Left renal pelvis (tissue), 4 donors: ENCODE data around the gene LNX1. TPM values are rescaled to one million over a fixed set of nuclear protein-coding genes. Genes with fewer than 3 reads are reported as not detected.

ENCODE experiments used
- DNase-seq, 4 donors: peaks; one replicate each; pipeline ENCODE4 v3.0.0-alpha.2; 2013; ENCODE audit warnings: low read depth in 4 of 4, low spot score in 3 of 4
- polyA plus RNA-seq, 4 donors: library from polyadenylated mRNA; unstranded; fragments of 120-200 nt; gene quantifications; one replicate each; pipeline ENCODE4 v1.2.1, GENCODE V29; 2013; ENCODE audit not compliant: insufficient read length in 4 of 4

The LNX1 gene
- polyA plus RNA-seq, 4 donors, result 4.4 to 19.4 (median 16.8) TPM

- DNase-seq, result no peak
Measured at GRCh38 chr4:53601251-53601764, 10.0 kb upstream of the LNX1 start.

GRCh38 chr4:53599632-53600031 lies 8.3 kb upstream of the LNX1 start:
- no peak for DNase-seq

- DNase-seq, result no peak
Measured at GRCh38 chr4:53598901-53599300, 7.6 kb upstream of the LNX1 start.

- DNase-seq, result no peak
Measured at GRCh38 chr4:53598483-53598882, 7.2 kb upstream of the LNX1 start.

GRCh38 chr4:53596901-53597300 lies 5.6 kb upstream of the LNX1 start:
- DNase-seq, result no peak

GRCh38 chr4:53595834-53596233 lies 4.5 kb upstream of the LNX1 start:
- DNase-seq, result no peak

GRCh38 chr4:53595204-53595603 lies 3.9 kb upstream of the LNX1 start:
- DNase-seq, result no peak

GRCh38 chr4:53593765-53594164 lies 2.5 kb upstream of the LNX1 start:
- DNase-seq, result no peak

- no peak for DNase-seq
Measured at GRCh38 chr4:53592686-53593501, 1.6 kb upstream of the LNX1 start.

- no peak for DNase-seq
Measured at GRCh38 chr4:53592122-53592521, 836 bp upstream of the LNX1 start.

GRCh38 chr4:53590187-53590586 lies 1.1 kb downstream of the LNX1 start:
- no peak for DNase-seq

GRCh38 chr4:53589511-53589910 lies 1.8 kb downstream of the LNX1 start:
- DNase-seq, result no peak

- DNase-seq, result no peak
Measured at GRCh38 chr4:53587135-53587534, 4.2 kb downstream of the LNX1 start.

GRCh38 chr4:53586121-53586816 lies 5.0 kb downstream of the LNX1 start:
- no peak for DNase-seq

- no peak for DNase-seq
Measured at GRCh38 chr4:53584658-53585057, 6.6 kb downstream of the LNX1 start.

- DNase-seq, result no peak
Measured at GRCh38 chr4:53583513-53583912, 7.8 kb downstream of the LNX1 start.

GRCh38 chr4:53582194-53582593 lies 9.1 kb downstream of the LNX1 start:
- DNase-seq, result no peak

- DNase-seq, result no peak
Measured at GRCh38 chr4:53580274-53580673, 11.0 kb downstream of the LNX1 start.

- no peak for DNase-seq
Measured at GRCh38 chr4:53579826-53580225, 11.5 kb downstream of the LNX1 start.

GRCh38 chr4:53576676-53577372 lies 14.5 kb downstream of the LNX1 start:
- DNase-seq, result peak in 1 of 4 donors; percentile 49

GRCh38 chr4:53576071-53576617 lies 15.1 kb downstream of the LNX1 start:
- DNase-seq, result no peak
